HCT116 (cell line): Measurements from ENCODE around the gene MYCN. TPM values are rescaled to one million over a fixed set of nuclear protein-coding genes. Genes with fewer than 3 reads are reported as not detected.

Experiments used
- ATAC-seq: fragments of 200-7000 bp; cut with Tn5 transposase; 2 replicates; pipeline ENCODE4 v1.9.1; 2020; ENCODE audit warnings: mild to moderate bottlenecking, moderate library complexity
- BruUV-seq: library from RNA; stranded (reverse); fragments of 400-500 nt; replicated peaks from 2 replicates; lab custom pipeline; 2021; lab: Mats Ljungman, UMichigan
- CTCF ChIA-PET: fragments of 300-600 bp; sonication (Branson Sonifier 250); formaldehyde crosslinking; loops from one replicate; lab custom pipeline; 2021; ENCODE audit warnings: antibody characterized with exemption; lab: Charles Lee
- POLR2A ChIA-PET: fragments of 300-600, 350-600 bp; sonication (Branson Sonifier 250); formaldehyde crosslinking; loops from one replicate; lab custom pipeline; 2021; ENCODE audit warnings: antibody characterized with exemption; lab: Charles Lee
- RAD21 ChIA-PET, 2 experiments: fragments of 300-600 bp; sonication (Branson Sonifier 250); formaldehyde crosslinking; loops; one replicate each; lab custom pipeline; 2023; ENCODE audit warnings: low total read pairs in 2 of 2; ENCODE audit not compliant: uncharacterized antibody in 2 of 2, unreplicated experiment in 2 of 2, low non-redundant PET in 1 of 2; lab: Charles Lee
- DNase-seq: peaks from one replicate; pipeline ENCODE4 v3.0.0-alpha.2; 2010; ENCODE audit warnings: low read depth, low spot score
- H2AFZ ChIP-seq: fragments of 200-600 bp; shearing (Covaris generic), sonication (generic); 2 replicates; pipeline ENCODE4 v1.6.1; 2017; ENCODE audit warnings: low read depth, mixed run types, mixed read lengths, antibody characterized with exemption, low read length; ENCODE audit not compliant: poor library complexity, severe bottlenecking
- H3K27ac ChIP-seq: 2 replicates; pipeline ENCODE4 v1.5.1; 2012; ENCODE audit warnings: low read depth, low read length
- H3K27me3 ChIP-seq: fragments of 200-600 bp; sonication (generic); 2 replicates; pipeline ENCODE4 v1.6.1; 2016; ENCODE audit warnings: mixed run types, low read length, mixed read lengths; ENCODE audit not compliant: insufficient read depth
- H3K36me3 ChIP-seq, 2 experiments: fragments of 200-500 bp in 1 of 2; fragments of 200-600 bp in 1 of 2; sonication (Bioruptor generic) in 1 of 2; sonication (generic) in 1 of 2; 2 replicates each; pipeline versions ENCODE4 v1.5.1 to v1.6.1; 2014 to 2016; ENCODE audit warnings: low read length in 2 of 2, inconsistent platforms in 1 of 2, mixed read lengths in 1 of 2, mixed run types in 1 of 2; ENCODE audit not compliant: insufficient read depth in 2 of 2, control insufficient read depth in 1 of 2
- H3K4me1 ChIP-seq, 2 experiments: fragments of 200-600 bp in 1 of 2; sonication (generic) in 1 of 2; 2 replicates each; pipeline versions ENCODE4 v1.5.1 to v1.6.1; 2012 to 2017; ENCODE audit warnings: low read length in 2 of 2, inconsistent platforms in 1 of 2, mild to moderate bottlenecking in 1 of 2, mixed read lengths in 1 of 2, mixed run types in 1 of 2, moderate library complexity in 1 of 2; ENCODE audit not compliant: insufficient read depth in 2 of 2, control insufficient read depth in 1 of 2
- H3K4me2 ChIP-seq: fragments of 200-600 bp; sonication (generic); 2 replicates; pipeline ENCODE4 v1.6.1; 2017; ENCODE audit warnings: mixed run types, low read length, mixed read lengths
- H3K4me3 ChIP-seq, 2 experiments: fragments of 200-600 bp in 1 of 2; sonication (generic) in 1 of 2; replicated peaks in 1 of 2; 2 replicates each; pipeline ENCODE4 v1.5.1; 2011 to 2016; ENCODE audit warnings: low read length in 2 of 2, control low read depth in 1 of 2, low read depth in 1 of 2, mild to moderate bottlenecking in 1 of 2, mixed read lengths in 1 of 2, mixed run types in 1 of 2
- H3K79me2 ChIP-seq: fragments of 200-600 bp; sonication (generic); 2 replicates; pipeline ENCODE4 v1.6.1; 2017; ENCODE audit warnings: mild to moderate bottlenecking, mixed run types, low read length, moderate library complexity, mixed read lengths; ENCODE audit not compliant: insufficient read depth
- H3K9ac ChIP-seq: fragments of 200-600 bp; sonication (generic); 2 replicates; pipeline ENCODE4 v1.6.1; 2016; ENCODE audit warnings: low read length, mixed read lengths
- H3K9me2 ChIP-seq: fragments of 200-600 bp; sonication (generic), shearing (Covaris generic); 2 replicates; pipeline ENCODE4 v1.6.1; 2017; ENCODE audit warnings: mixed run types, mild to moderate bottlenecking, moderate library complexity; ENCODE audit not compliant: insufficient read depth
- H3K9me3 ChIP-seq, 2 experiments: fragments of 200-500 bp in 1 of 2; fragments of 200-600 bp in 1 of 2; sonication (Bioruptor generic) in 1 of 2; sonication (generic) in 1 of 2; 2 replicates each; pipeline ENCODE4 v1.6.1; 2014 to 2017; ENCODE audit warnings: low read length in 2 of 2, mixed read lengths in 2 of 2, inconsistent platforms in 1 of 2, low read depth in 1 of 2, mild to moderate bottlenecking in 1 of 2, mixed run types in 1 of 2, moderate library complexity in 1 of 2; ENCODE audit not compliant: control insufficient read depth in 1 of 2, insufficient read depth in 1 of 2
- H4K20me1 ChIP-seq: fragments of 200-600 bp; sonication (generic), shearing (Covaris generic); 2 replicates; pipeline ENCODE4 v1.6.1; 2017; ENCODE audit warnings: mixed run types, mild to moderate bottlenecking, moderate library complexity; ENCODE audit not compliant: insufficient read depth
- CBX3 ChIP-seq: IDR thresholded peaks from 2 replicates; pipeline ENCODE4 v1.6.1; 2012; ENCODE audit warnings: low read depth
- CTCF ChIP-seq, 3 experiments: fragments of 200-600 bp in 1 of 3; sonication (generic) in 1 of 3; IDR thresholded peaks in 2 of 3; conservative IDR thresholded peaks in 1 of 3; 2 replicates each; pipeline ENCODE4 v1.5.1; 2012 to 2017; ENCODE audit warnings: low read depth in 2 of 3, low read length in 2 of 3, antibody characterized with exemption in 1 of 3, borderline replicate concordance in 1 of 3, control low read depth in 1 of 3, mild to moderate bottlenecking in 1 of 3, mixed read lengths in 1 of 3, mixed run types in 1 of 3, moderate library complexity in 1 of 3; ENCODE audit not compliant: insufficient read depth in 1 of 3
- EGR1 ChIP-seq: IDR thresholded peaks from 2 replicates; pipeline ENCODE4 v1.6.1; 2012; ENCODE audit warnings: low read depth
- ELF1 ChIP-seq: IDR thresholded peaks from 2 replicates; pipeline ENCODE4 v1.6.1; 2012; ENCODE audit warnings: low read depth, borderline replicate concordance
- EZH2 ChIP-seq: fragments of 200-600 bp; sonication (generic); IDR thresholded peaks from 2 replicates; pipeline ENCODE4 v1.6.1; 2017; ENCODE audit warnings: antibody characterized with exemption, mixed run types
- EZH2phosphoT487 ChIP-seq: fragments of 200-600 bp; IDR thresholded peaks from 2 replicates; pipeline ENCODE4 v1.6.1; 2018; ENCODE audit warnings: antibody characterized with exemption, borderline replicate concordance
- FOSL1 ChIP-seq: IDR thresholded peaks from 2 replicates; pipeline ENCODE4 v1.6.1; 2012; ENCODE audit warnings: low read depth
- MAX ChIP-seq: IDR thresholded peaks from 2 replicates; pipeline ENCODE4 v1.6.1; 2012
- POLR2AphosphoS5 ChIP-seq: IDR thresholded peaks from 2 replicates; pipeline ENCODE4 v1.6.1; 2011; ENCODE audit warnings: mild to moderate bottlenecking, low read depth, low read length, moderate library complexity
- RAD21 ChIP-seq: IDR thresholded peaks from 2 replicates; pipeline ENCODE4 v1.6.1; 2012; ENCODE audit warnings: low read depth, mild to moderate bottlenecking
- SIN3A ChIP-seq: IDR thresholded peaks from 2 replicates; pipeline ENCODE4 v1.6.1; 2012; ENCODE audit warnings: low read depth
- SP1 ChIP-seq: IDR thresholded peaks from 2 replicates; pipeline ENCODE4 v1.6.1; 2012; ENCODE audit warnings: low read depth
- SRF ChIP-seq: IDR thresholded peaks from 2 replicates; pipeline ENCODE4 v1.6.1; 2012; ENCODE audit warnings: low read depth
- TCF7L2 ChIP-seq: IDR thresholded peaks from 2 replicates; pipeline ENCODE4 v1.7.0; 2011; ENCODE audit warnings: borderline replicate concordance, inconsistent platforms; ENCODE audit not compliant: insufficient read depth, insufficient read length; ENCODE audit errors: extremely low read depth
- YY1 ChIP-seq: IDR thresholded peaks from 2 replicates; pipeline ENCODE4 v1.6.1; 2011; ENCODE audit warnings: low read length, low read depth, moderate library complexity, mild to moderate bottlenecking; ENCODE audit not compliant: insufficient replicate concordance; ENCODE audit errors: extremely low read depth
- ZFX ChIP-seq: fragments of 450-650 bp; IDR thresholded peaks from 2 replicates; pipeline ENCODE4 v1.6.1; 2017
- ZNF274 ChIP-seq: fragments of 200-500 bp; sonication (Bioruptor generic); IDR thresholded peaks from 2 replicates; pipeline ENCODE4 v1.6.1; 2014; ENCODE audit warnings: mild to moderate bottlenecking, low read depth, low read length, inconsistent platforms
- intact Hi-C: fragments of 100-400 bp; cut with micrococcal nuclease; formaldehyde crosslinking; loops from 2 replicates; pipeline ENCODE4 v1.10.0; 2022
- total RNA-seq: library from RNA; stranded (reverse); gene quantifications from one replicate; pipeline ENCODE4 v1.2.1, GENCODE V29; 2021; ENCODE audit not compliant: unreplicated experiment
- TF ChIP-seq, protein P1 (sequence below): IDR thresholded peaks from 2 replicates; pipeline ENCODE4 v1.6.1; 2012; ENCODE audit warnings: low read depth

The MYCN gene
- total RNA-seq, 1 experiment from 2014 or later = not detected

- H3K9me3 ChIP-seq = no peaks in the 10 kb centered on the region
- CTCF ChIA-PET = no interaction called here
- RAD21 ChIA-PET = no interaction called here
Measured at GRCh38 chr2:15980605-15981098, 40.3 kb downstream of the MYCN start.

More at GRCh38 chr2:15980605-15981098, 40.3 kb downstream of the MYCN start:
- no peaks in the 10 kb centered on the region for H3K4me1 ChIP-seq
- TF ChIP-seq SP1 (no peak), EZH2 (no peak), CBX3 (no peak), ZFX (no peak), ELF1 (no peak), YY1 (no peak), ZNF274 (no peak), EGR1 (no peak), SRF (no peak), TCF7L2 (no peak), SIN3A (no peak), CTCF (IDR thresholded peaks at IDR 0.05 in 2 of 3, conservative IDR thresholded peaks at IDR 0.05 in 1 of 3; ENCODE audit: borderline replicate concordance in 1 of 3, insufficient read depth in 1 of 3, low read depth in 2 of 3, low read length in 2 of 3) (no peak), MAX (no peak), FOSL1 (no peak), RAD21 (no peak), EZH2phosphoT487 (no peak), POLR2AphosphoS5 (no peak)
- TF ChIP-seq, protein P1, sequence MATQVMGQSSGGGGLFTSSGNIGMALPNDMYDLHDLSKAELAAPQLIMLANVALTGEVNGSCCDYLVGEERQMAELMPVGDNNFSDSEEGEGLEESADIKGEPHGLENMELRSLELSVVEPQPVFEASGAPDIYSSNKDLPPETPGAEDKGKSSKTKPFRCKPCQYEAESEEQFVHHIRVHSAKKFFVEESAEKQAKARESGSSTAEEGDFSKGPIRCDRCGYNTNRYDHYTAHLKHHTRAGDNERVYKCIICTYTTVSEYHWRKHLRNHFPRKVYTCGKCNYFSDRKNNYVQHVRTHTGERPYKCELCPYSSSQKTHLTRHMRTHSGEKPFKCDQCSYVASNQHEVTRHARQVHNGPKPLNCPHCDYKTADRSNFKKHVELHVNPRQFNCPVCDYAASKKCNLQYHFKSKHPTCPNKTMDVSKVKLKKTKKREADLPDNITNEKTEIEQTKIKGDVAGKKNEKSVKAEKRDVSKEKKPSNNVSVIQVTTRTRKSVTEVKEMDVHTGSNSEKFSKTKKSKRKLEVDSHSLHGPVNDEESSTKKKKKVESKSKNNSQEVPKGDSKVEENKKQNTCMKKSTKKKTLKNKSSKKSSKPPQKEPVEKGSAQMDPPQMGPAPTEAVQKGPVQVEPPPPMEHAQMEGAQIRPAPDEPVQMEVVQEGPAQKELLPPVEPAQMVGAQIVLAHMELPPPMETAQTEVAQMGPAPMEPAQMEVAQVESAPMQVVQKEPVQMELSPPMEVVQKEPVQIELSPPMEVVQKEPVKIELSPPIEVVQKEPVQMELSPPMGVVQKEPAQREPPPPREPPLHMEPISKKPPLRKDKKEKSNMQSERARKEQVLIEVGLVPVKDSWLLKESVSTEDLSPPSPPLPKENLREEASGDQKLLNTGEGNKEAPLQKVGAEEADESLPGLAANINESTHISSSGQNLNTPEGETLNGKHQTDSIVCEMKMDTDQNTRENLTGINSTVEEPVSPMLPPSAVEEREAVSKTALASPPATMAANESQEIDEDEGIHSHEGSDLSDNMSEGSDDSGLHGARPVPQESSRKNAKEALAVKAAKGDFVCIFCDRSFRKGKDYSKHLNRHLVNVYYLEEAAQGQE = no peak
- H3K79me2 ChIP-seq = no peaks in the 10 kb centered on the region
- H3K9ac ChIP-seq = no peak overlapping the region
- H3K4me3 ChIP-seq = no peak overlapping the region
- H3K27me3 ChIP-seq = peaks cover 5% of the 10 kb centered on the region; the same call in 1 of the 2 replicates
- no peaks in the 10 kb centered on the region for H3K36me3 ChIP-seq
- H3K27ac ChIP-seq = no peak overlapping the region
- no TSS peak for BruUV-seq
- no peak for ATAC-seq
- no peak overlapping the region for H2AFZ ChIP-seq
- intact Hi-C loops = no loop called here
- POLR2A ChIA-PET = no interaction called here
- H4K20me1 ChIP-seq = no peaks in the 10 kb centered on the region
- no peak for DNase-seq
- H3K9me2 ChIP-seq = no peaks in the 10 kb centered on the region
- no peak overlapping the region for H3K4me2 ChIP-seq
